AG10803 (cell line): ENCODE measurements around the gene MSH3.

Experiments
- DNase-seq: peaks from one replicate; pipeline ENCODE4 v3.0.0; 2010; ENCODE audit warnings: low read depth
- H3K4me3 ChIP-seq: 2 replicates; pipeline ENCODE4 v1.5.1; 2011; ENCODE audit warnings: mild to moderate bottlenecking, low read length, control low read depth
- CTCF ChIP-seq: conservative IDR thresholded peaks from 2 replicates; pipeline ENCODE4 v1.5.1; 2011; ENCODE audit warnings: mild to moderate bottlenecking, low read length, control low read depth, inconsistent platforms

Gene MSH3

DNA sequence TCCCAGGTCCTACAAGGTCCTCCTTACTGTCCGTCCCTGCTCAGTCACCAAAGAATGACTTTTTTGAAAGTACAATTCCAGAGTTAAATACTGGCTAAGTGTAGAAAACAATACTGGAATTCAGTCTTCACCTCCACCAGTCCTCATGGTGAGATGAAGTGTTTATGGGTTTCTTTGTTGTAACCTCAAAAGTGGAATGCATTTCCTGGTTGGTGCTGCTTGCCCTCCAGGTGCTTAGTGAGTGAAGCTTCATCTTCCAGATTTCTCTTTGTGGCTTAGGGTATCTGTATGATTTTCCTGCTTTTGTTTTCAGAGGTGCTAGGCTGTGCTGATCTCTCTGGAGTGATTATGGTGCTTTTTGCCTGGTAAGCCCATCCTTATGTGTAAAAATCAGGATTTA is 49.8 kb downstream of the MSH3 start:
- no peak for DNase-seq
- H3K4me3 ChIP-seq, result no peak overlapping the region
- no peak for TF ChIP-seq CTCF

DNA sequence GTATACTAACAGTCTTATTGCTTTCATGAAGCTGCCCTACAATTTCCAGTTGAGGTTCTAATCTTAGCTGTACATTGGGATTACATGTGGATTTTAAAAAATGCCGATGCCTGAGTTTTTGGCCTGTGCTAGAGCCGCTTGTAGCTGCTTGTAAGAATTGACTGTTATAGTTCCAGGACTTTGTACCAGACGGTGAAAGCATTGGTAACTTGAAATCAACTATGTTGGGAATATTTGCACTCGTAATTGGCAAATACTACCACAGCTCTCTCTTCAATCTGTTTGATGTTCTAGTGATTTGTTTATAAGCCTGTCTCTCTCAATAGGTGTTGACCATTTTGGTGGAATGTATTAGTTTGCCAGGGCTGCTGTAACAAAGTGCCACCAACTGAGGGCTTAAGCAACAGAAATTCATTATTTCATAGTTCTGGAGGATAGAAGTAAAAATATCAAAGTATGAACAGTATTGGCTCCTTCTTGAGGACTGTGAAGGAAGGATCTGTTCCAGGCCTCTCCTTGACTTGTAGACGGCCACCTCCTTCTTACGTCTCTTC is 50.8 kb downstream of the MSH3 start:
- no peak for DNase-seq
- TF ChIP-seq CTCF, result no peak

GRCh38 chr5:80705801-80706200 is 51.3 kb downstream of the MSH3 start:
- no peak for DNase-seq
- no peak overlapping the region for H3K4me3 ChIP-seq
- TF ChIP-seq CTCF, result no peak

More for the DNA sequence above, 50.8 kb downstream of the MSH3 start:
- no peak overlapping the region for H3K4me3 ChIP-seq

GRCh38 chr5:80706835-80707447 is 52.5 kb downstream of the MSH3 start:
- DNase-seq, result no peak
- no peak for TF ChIP-seq CTCF
- no peak overlapping the region for H3K4me3 ChIP-seq

DNA sequence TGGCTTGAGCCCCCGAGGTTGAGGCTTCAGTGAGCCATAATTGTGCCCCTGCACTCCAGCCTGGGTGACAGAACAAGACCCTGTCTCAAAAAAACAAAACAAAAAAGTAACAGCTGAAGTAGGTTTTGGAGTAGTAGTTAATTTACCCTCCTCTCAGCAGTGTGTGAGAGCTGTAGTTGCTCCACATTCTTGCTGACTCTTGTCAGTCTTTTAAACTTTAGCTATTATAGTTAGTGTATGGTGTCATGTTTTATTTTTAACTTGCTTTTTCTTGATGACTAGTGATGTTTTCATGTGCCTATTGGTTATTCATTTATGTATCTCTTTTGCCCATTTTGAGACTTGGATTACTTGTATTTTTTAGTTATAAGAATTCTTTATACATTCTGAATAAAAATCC is 53.2 kb downstream of the MSH3 start:
- TF ChIP-seq CTCF, result no peak

GRCh38 chr5:80711216-80711615 is 56.8 kb downstream of the MSH3 start:
- H3K4me3 ChIP-seq, result no peak overlapping the region
- DNase-seq, result no peak
- no peak for TF ChIP-seq CTCF

More for the DNA sequence above, 53.2 kb downstream of the MSH3 start:
- no peak overlapping the region for H3K4me3 ChIP-seq
- DNase-seq, result peak; percentile 32

- H3K4me3 ChIP-seq, result no peak overlapping the region
- peak; percentile 52 for TF ChIP-seq CTCF
- peak; percentile 9 for DNase-seq
Measured at GRCh38 chr5:80711938-80712337, 57.5 kb downstream of the MSH3 start.
